B cell (primary cell): Measurements from ENCODE around the gene HECA. TPM values are rescaled to one million over a fixed set of nuclear protein-coding genes. Genes with fewer than 3 reads are reported as not detected.

ENCODE experiments used
- ATAC-seq: fragments of 200-7000 bp; cut with Tn5 transposase; one replicate; pipeline ENCODE4 v1.10.0; 2021; ENCODE audit warnings: low read depth, mild to moderate bottlenecking, moderate number of reproducible peaks, moderate library complexity
- CTCF ChIA-PET: fragments of 350-600 bp; sonication (Branson Sonifier 250); formaldehyde crosslinking; loops from one replicate; lab custom pipeline; 2021; ENCODE audit warnings: antibody characterized with exemption, inconsistent platforms; lab: Charles Lee
- POLR2A ChIA-PET: fragments of 350-600 bp; sonication (Branson Sonifier 250); formaldehyde crosslinking; loops from one replicate; lab custom pipeline; 2021; ENCODE audit warnings: antibody characterized with exemption; lab: Charles Lee
- DNase-seq: peaks from one replicate; pipeline ENCODE4 v3.0.0; 2013
- H2AFZ ChIP-seq: 2 replicates; pipeline ENCODE4 v1.6.1; 2012; ENCODE audit warnings: mild to moderate bottlenecking, low read depth, low read length; ENCODE audit not compliant: insufficient read depth, poor library complexity, severe bottlenecking
- H3K27ac ChIP-seq, 2 donors: 1 replicate in 1 of 2; 2 replicates in 1 of 2; pipeline ENCODE4 v1.5.1; 2012 to 2013; ENCODE audit warnings: low read length in 2 of 2, mild to moderate bottlenecking in 2 of 2, moderate library complexity in 1 of 2
- H3K27me3 ChIP-seq, 4 experiments: fragments of 200-600 bp in 1 of 4; sonication (generic) in 1 of 4; replicated peaks in 1 of 4; 1 replicate in 2 of 4; 2 replicates in 2 of 4; pipeline versions ENCODE4 v1.6.1 to v1.7.0; 2013 to 2016; ENCODE audit warnings: low read length in 3 of 4, mild to moderate bottlenecking in 2 of 4, mixed read lengths in 1 of 4, moderate library complexity in 1 of 4; ENCODE audit not compliant: insufficient read depth in 4 of 4, control insufficient read depth in 3 of 4; ENCODE audit errors: control extremely low read depth in 1 of 4
- H3K36me3 ChIP-seq, 2 experiments: replicated peaks in 1 of 2; 1 replicate in 1 of 2; 2 replicates in 1 of 2; pipeline versions ENCODE4 v1.6.1 to v1.7.1; 2013; ENCODE audit warnings: low read length in 1 of 2; ENCODE audit not compliant: insufficient read depth in 2 of 2, control insufficient read depth in 1 of 2; ENCODE audit errors: control extremely low read depth in 1 of 2, extremely low read depth in 1 of 2
- H3K4me1 ChIP-seq, 2 donors: fragments of 200-600 bp in 1 of 2; sonication (generic) in 1 of 2; 1 replicate in 1 of 2; 2 replicates in 1 of 2; pipeline versions ENCODE4 v1.5.1 to v1.6.1; 2013 to 2017; ENCODE audit warnings: low read length in 2 of 2; ENCODE audit not compliant: control insufficient read depth in 2 of 2, insufficient read depth in 2 of 2
- H3K4me2 ChIP-seq: replicated peaks from 2 replicates; pipeline ENCODE3; 2012; ENCODE audit warnings: mild to moderate bottlenecking, low read depth, low read length; ENCODE audit not compliant: poor library complexity, severe bottlenecking
- H3K4me3 ChIP-seq, 5 experiments: fragments of 200-600 bp in 1 of 5; sonication (generic) in 1 of 5; 1 replicate in 3 of 5; 2 replicates in 2 of 5; pipeline versions ENCODE4 v1.5.1 to v1.7.0; 2011 to 2016; ENCODE audit warnings: low read length in 4 of 5, mild to moderate bottlenecking in 4 of 5, low read depth in 2 of 5, control low read depth in 1 of 5, moderate library complexity in 1 of 5; ENCODE audit not compliant: insufficient read depth in 1 of 5; ENCODE audit errors: control extremely low read depth in 1 of 5, extremely low read depth in 1 of 5
- H3K79me2 ChIP-seq: fragments of 200-600 bp; sonication (generic); one replicate; pipeline ENCODE4 v1.6.0; 2016; ENCODE audit warnings: low read length; ENCODE audit not compliant: control insufficient read depth, insufficient read depth
- H3K9ac ChIP-seq: fragments of 200-600 bp; sonication (generic); 2 replicates; pipeline ENCODE4 v1.6.1; 2017; ENCODE audit warnings: mild to moderate bottlenecking, low read length, moderate library complexity
- H3K9me3 ChIP-seq, 3 donors: one replicate each; pipeline versions ENCODE4 v1.6.1 to v1.7.1; 2013; ENCODE audit warnings: low read length in 2 of 3; ENCODE audit not compliant: control insufficient read depth in 2 of 3, insufficient read depth in 1 of 3; ENCODE audit errors: control extremely low read depth in 1 of 3
- H4K20me1 ChIP-seq: 2 replicates; pipeline ENCODE4 v1.6.0; 2012; ENCODE audit warnings: mild to moderate bottlenecking, low read length; ENCODE audit not compliant: insufficient read depth, control insufficient read depth, poor library complexity, severe bottlenecking
- H3K27ac Mint-ChIP-seq: one replicate; pipeline ENCODE4 v1.8.0; 2021; ENCODE audit warnings: mixed read lengths
- H3K27me3 Mint-ChIP-seq: one replicate; pipeline ENCODE4 v1.8.0; 2021; ENCODE audit warnings: mixed read lengths
- H3K4me1 Mint-ChIP-seq: one replicate; pipeline ENCODE4 v1.8.0; 2021; ENCODE audit warnings: mixed read lengths
- H3K4me3 Mint-ChIP-seq: one replicate; pipeline ENCODE4 v1.8.0; 2021; ENCODE audit warnings: mixed read lengths
- H3K9me3 Mint-ChIP-seq: one replicate; pipeline ENCODE4 v1.8.0; 2022; ENCODE audit warnings: mixed read lengths; ENCODE audit not compliant: insufficient read depth
- CTCF ChIP-seq: fragments of 200-600 bp; IDR thresholded peaks from one replicate; pipeline ENCODE4 v1.8.0; 2022; ENCODE audit warnings: antibody characterized with exemption, mild to moderate bottlenecking
- EZH2 ChIP-seq: IDR thresholded peaks from 2 replicates; pipeline ENCODE4 v1.6.1; 2012; ENCODE audit warnings: borderline replicate concordance, low read depth, mild to moderate bottlenecking, moderate library complexity, low read length; ENCODE audit not compliant: insufficient read depth, poor library complexity, severe bottlenecking
- WGBS: methylation state at CpG from one replicate; pipeline ENCODE4 v1.1.5; 2013; ENCODE audit warnings: missing lambda C conversion rate; ENCODE audit not compliant: insufficient coverage; 5-methylcytosine and 5-hydroxymethylcytosine counted together
- intact Hi-C: fragments of 100-400 bp; cut with micrococcal nuclease; formaldehyde crosslinking; loops from one replicate; pipeline ENCODE4 v1.10.0; 2022
- polyA plus RNA-seq: library from polyadenylated mRNA; depleted of rRNA; stranded (reverse); fragments of >200 nt; gene quantifications from 2 replicates; pipeline ENCODE4 v1.2.3, GENCODE V29; 2012
- total RNA-seq, 2 donors: library from RNA; stranded (reverse); fragments of 120-200 nt in 1 of 2; gene quantifications; 1 replicate in 1 of 2; 2 replicates in 1 of 2; pipeline versions ENCODE4 v1.2.3 to v1.2.4, GENCODE V29; 2013 to 2022

The HECA gene
- total and polyA plus RNA-seq, 2 donors (not counting 1 experiment from before 2014, with no cell fraction given), result 19.2 to 50.4 TPM

GRCh38 chr6:139194740-139195139, 59.9 kb downstream of the HECA start:
- no peak for TF ChIP-seq EZH2
- TF ChIP-seq CTCF, result no peak
- Histone ChIP-seq H3K36me3 (no peaks in the 10 kb centered on the region), H3K9me3 (no peaks in the 10 kb centered on the region), H2AFZ (no peak overlapping the region), H3K27me3 (no peaks in the 10 kb centered on the region), H3K9ac (no peak overlapping the region), H4K20me1 (no peaks in the 10 kb centered on the region), H3K79me2 (no peaks in the 10 kb centered on the region), H3K4me1 (no peaks in the 10 kb centered on the region), H3K4me2 (no peak overlapping the region), H3K27ac (no peak overlapping the region), H3K4me3 (no peak overlapping the region)
- 98% methylated on average over 3 of the region's 3 CpGs for WGBS
- H3K27me3 Mint-ChIP-seq, result no peaks in the 10 kb centered on the region
- ChIA-PET CTCF (no interaction called here), POLR2A (no interaction called here)
- ATAC-seq, result no peak
- H3K4me3 Mint-ChIP-seq, result no peak overlapping the region
- H3K27ac Mint-ChIP-seq, result no peak overlapping the region
- no peaks in the 10 kb centered on the region for H3K9me3 Mint-ChIP-seq
- no peaks in the 10 kb centered on the region for H3K4me1 Mint-ChIP-seq
- no peak for DNase-seq
- intact Hi-C loops, result no loop called here

- H3K9me3 Mint-ChIP-seq, result no peaks in the 10 kb centered on the region
- CTCF ChIA-PET, result no interaction called here
- intact Hi-C loops, result no loop called here
- Histone ChIP-seq H3K9me3 (no peaks in the 10 kb centered on the region), H3K27me3 (no peaks in the 10 kb centered on the region), H3K79me2 (no peaks in the 10 kb centered on the region), H3K4me3 (no peak overlapping the region), H3K4me2 (no peak overlapping the region), H3K27ac (no peak overlapping the region), H2AFZ (no peak overlapping the region), H3K4me1 (no peaks in the 10 kb centered on the region), H3K9ac (no peak overlapping the region), H3K36me3 (no peaks in the 10 kb centered on the region), H4K20me1 (no peaks in the 10 kb centered on the region)
- no peak overlapping the region for H3K4me3 Mint-ChIP-seq
- TF ChIP-seq EZH2, result no peak
- TF ChIP-seq CTCF, result no peak
- H3K27ac Mint-ChIP-seq, result no peak overlapping the region
- ATAC-seq, result no peak
- no peaks in the 10 kb centered on the region for H3K27me3 Mint-ChIP-seq
- POLR2A ChIA-PET, result no interaction called here
- H3K4me1 Mint-ChIP-seq, result no peaks in the 10 kb centered on the region
- no peak for DNase-seq
- WGBS, result 21% methylated on average over 2 of the region's 4 CpGs
Observed at GRCh38 chr6:139198529-139199288, 63.8 kb downstream of the HECA start.
